HPDE6-E6E7 (cell line): Measurements from ENCODE around the gene ZNF407.
A peak's percentile ranks its signal among the peaks of the same experiment; 100 is the strongest.
"Not testable (repeated sequence)": the region's sequence is repeated elsewhere in the genome, so short reads cannot be mapped to it uniquely, and the experiment has no call there.

ENCODE experiments used
- DNase-seq: peaks from one replicate; pipeline ENCODE4 v3.0.0; 2011; ENCODE audit warnings: missing footprints; ENCODE audit errors: extremely low spot score

ZNF407 gene, protein sequence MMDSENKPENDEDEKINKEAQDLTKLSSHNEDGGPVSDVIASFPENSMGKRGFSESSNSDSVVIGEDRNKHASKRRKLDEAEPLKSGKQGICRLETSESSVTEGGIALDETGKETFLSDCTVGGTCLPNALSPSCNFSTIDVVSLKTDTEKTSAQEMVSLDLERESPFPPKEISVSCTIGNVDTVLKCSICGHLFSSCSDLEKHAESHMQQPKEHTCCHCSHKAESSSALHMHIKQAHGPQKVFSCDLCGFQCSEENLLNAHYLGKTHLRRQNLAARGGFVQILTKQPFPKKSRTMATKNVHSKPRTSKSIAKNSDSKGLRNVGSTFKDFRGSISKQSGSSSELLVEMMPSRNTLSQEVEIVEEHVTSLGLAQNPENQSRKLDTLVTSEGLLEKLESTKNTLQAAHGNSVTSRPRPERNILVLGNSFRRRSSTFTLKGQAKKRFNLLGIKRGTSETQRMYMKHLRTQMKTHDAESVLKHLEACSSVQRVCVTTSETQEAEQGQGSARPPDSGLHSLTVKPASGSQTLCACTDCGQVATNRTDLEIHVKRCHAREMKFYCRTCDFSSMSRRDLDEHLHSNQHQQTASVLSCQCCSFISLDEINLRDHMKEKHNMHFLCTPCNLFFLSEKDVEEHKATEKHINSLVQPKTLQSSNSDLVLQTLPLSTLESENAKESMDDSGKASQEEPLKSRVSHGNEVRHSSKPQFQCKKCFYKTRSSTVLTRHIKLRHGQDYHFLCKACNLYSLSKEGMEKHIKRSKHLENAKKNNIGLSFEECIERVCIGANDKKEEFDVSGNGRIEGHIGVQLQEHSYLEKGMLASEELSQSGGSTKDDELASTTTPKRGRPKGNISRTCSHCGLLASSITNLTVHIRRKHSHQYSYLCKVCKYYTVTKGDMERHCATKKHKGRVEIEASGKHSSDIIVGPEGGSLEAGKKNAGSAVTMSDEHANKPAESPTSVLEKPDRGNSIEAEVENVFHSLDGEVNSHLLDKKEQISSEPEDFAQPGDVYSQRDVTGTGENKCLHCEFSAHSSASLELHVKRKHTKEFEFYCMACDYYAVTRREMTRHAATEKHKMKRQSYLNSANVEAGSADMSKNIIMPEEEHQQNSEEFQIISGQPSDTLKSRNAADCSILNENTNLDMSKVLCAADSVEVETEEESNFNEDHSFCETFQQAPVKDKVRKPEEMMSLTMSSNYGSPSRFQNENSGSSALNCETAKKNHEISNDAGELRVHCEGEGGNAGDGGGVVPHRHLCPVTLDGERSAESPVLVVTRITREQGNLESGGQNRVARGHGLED (N-terminal part only)

GRCh38 chr18:74597662-74598349 is at the start of gene ZNF407:
ZNF407 (plus strand) TSS chr18:74597870; CDS start chr18:74631020, 33,150 bp downstream.
- DNase-seq, result peak; percentile 80

DNA sequence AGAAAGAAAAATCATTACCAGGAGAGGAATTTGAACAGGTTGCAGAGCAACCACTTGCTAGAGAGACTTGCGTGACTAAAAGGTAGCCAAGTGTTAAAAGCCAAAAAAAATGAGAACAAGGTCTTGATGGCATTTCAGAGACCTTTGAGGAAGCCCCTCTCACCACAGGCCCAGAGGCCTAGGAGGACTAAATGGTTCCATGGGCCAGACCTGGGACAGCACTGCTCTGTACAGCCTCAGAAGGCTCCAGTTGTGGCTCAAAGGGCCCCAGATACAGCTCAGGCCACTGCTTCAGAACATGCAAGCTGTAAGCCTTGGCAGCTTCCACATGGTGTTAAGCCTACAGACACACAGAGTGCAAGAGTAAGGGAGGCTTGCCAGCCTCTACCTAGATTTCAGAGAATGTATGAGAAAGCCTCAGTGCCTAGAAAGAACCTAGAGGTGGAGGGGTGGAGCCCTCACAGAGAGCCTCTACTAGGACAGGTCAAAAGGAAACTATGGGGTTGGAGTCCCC is 48.0 kb upstream of the ZNF407 start:
- no peak for DNase-seq

- DNase-seq, result no peak
Measured at GRCh38 chr18:74550886-74551285, 46.8 kb upstream of the ZNF407 start.

- no peak for DNase-seq
Measured at GRCh38 chr18:74551452-74551851, 46.2 kb upstream of the ZNF407 start.

DNA sequence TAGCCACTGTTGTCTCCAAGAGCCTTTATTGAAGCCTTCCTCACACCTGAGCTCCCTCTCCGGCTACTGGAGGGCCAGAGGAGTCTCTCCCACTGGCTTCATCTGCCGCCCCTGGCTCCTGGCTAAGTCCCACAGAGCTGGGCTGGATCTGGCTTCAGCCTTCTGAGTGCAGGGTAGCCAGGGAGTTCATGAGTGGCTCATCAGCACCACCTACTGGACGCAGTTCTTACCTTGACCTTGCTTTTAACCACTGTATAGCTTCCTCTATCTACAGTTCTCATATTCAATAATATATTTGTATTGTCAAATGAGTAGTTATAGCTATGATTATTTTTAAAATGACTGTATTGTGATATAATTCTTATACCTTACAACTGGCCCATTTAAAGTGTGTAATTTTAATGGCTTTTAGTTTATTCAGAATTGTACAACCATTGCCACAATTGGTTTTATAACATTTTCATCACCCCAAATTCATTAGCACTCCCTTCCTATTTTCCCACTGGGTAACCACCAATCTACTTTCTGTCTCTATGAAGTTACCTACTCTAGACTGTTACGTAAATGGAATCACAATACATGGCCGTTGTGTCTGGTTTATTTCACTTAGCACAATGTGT is 45.6 kb upstream of the ZNF407 start:
- DNase-seq, result peak; percentile 70

DNA sequence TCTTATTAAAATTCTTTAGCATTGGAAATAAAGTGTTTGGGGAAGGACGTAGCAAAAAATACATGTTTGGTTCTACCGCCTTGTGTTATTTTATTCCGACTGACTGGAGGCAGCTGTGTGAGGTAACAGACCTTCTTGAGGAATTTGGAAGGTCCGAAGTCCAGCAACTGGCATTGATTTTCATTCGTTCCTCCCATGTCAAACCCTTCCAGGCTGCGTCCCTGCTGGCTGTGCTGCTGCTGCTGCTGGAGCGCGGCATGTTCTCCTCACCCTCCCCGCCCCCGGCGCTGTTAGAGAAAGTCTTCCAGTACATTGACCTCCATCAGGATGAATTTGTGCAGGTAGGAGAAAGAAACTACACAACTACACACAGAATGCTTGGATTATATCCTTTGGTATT is 41.5 kb upstream of the ZNF407 start:
- no peak for DNase-seq

GRCh38 chr18:74558096-74558495 is 39.6 kb upstream of the ZNF407 start:
- no peak for DNase-seq

DNA sequence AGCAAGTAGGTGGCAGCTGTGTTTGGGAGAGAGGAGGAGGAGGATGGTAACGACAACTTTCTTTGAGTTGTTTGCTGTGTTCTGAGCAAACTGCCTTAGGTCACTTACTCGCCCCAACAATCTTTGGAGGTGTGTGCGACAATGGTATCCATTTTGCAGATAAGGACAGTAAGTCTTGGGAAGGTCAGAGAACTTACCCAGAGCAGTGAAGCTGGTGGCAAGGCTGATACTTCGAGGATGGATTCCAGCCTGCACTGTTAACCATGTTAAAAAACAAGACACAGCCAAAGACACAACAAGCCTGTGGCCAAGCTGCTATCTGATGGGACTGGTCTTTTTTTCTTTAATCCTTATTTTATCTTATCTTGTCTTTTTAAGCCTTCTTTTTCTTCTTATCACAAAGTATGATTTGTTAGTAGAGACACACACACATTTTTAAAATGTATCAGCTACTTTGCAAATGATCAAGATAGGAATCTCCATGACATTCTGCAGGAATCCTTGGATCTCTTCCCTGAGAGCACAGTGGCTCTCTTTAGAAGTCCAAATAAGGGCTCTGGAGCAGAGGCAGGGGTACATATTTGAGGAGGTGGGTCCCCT is 35.4 kb upstream of the ZNF407 start:
- DNase-seq, result no peak

DNA sequence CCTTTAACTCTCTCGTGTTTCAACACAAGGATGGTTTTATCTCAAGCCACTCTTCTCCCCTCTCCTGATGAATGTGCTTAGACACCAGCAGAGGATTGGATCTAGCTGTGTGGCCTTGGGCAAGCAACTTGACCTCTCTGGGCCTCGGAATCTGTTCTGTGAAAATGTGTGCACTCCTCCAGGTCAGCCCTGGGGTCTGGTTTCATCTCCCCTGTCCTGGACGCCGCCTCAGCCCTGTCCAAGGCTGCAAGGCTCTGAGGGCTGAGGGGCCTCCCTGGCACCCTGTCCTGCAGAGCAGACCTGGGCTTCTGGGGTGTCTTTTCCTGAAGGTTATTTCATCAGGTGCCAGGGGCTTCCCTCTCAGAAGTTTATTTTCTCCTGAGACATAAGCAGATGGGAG is 34.9 kb upstream of the ZNF407 start:
- no peak for DNase-seq

GRCh38 chr18:74563999-74564398 is 33.7 kb upstream of the ZNF407 start:
- DNase-seq, result no peak

DNA sequence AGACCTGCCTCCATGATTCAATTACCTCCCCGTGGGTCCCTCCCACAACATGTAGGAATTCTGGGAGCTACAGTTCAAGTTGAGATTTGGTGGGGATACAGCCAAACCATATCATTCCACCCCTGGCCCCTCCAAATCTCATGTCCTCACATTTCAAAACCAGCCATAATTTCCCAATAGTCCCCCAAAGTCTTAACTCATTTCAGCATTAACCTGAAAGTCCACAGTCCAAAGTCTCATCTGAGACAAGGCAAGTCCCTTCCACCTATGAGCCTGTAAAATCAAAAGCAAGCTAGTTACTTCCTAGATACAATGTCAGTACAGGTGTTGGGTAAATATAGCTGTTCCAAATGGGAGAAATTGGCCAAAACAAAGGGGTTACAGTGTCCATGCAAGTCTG is 32.5 kb upstream of the ZNF407 start:
- DNase-seq, result not testable (repeated sequence)

DNA sequence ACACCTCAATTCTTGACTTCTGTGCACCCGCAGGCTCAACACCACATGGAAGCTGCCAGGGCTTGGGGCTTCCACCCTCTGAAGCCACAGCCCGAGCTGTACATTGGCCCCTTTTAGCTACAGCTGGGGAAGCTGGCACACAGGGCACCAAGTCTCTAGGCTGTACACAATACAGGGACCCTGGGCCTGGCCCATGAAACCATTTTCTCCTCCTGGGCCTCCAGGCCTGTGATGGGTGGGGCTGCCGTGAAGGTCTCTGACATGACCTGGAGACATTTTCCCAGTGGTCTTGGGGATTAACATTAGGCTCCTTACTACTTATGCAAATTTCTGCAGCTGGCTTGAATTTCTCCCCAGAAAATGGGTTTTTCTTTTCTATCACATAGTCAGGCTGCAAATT is 31.7 kb upstream of the ZNF407 start:
- DNase-seq, result not testable (repeated sequence)

DNA sequence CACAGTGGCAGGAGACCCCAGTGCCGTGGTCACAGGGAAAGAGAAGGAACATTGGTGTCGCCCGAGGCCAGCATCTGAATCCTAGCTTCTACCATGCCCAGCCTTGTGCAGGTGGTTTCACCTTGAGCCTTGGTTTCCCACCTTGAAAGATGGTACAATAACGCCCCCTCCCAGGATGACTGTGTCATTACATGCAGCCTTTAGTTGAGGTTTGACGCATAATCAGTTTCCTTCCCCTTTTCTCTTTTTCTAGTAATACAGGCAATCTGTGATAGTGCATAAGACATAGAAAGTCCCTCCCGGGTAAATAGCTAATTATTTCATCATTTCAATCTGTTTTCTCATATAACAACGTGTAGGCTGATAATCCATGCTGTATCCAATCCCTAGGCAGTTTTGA is 29.8 kb upstream of the ZNF407 start:
- no peak for DNase-seq

DNA sequence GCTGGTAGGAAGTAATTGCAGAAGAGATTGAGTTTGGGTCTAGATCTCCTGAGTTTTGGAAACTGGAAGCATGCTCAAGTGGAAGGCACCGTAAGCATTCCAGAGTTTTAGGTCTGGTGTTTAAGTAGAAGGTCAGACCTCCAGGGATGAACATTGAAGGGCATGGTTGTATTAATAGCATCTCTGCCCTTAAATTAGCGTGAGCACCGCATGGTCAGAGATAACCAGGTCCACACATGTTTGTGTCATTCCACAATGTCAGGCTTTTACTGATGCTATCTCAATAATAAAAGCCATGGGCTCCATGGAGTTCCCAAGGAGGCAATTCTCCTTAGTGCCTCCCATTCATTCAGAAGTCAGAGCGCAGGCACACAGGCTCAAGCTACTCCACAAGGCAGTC is 28.3 kb upstream of the ZNF407 start:
- no peak for DNase-seq

- no peak for DNase-seq
Measured at GRCh38 chr18:74570266-74570665, 27.4 kb upstream of the ZNF407 start.

- DNase-seq, result no peak
Measured at GRCh38 chr18:74571895-74572680, 25.6 kb upstream of the ZNF407 start.

GRCh38 chr18:74573053-74573452 is 24.6 kb upstream of the ZNF407 start:
- no peak for DNase-seq

GRCh38 chr18:74574916-74575315 is 22.8 kb upstream of the ZNF407 start:
- no peak for DNase-seq

DNA sequence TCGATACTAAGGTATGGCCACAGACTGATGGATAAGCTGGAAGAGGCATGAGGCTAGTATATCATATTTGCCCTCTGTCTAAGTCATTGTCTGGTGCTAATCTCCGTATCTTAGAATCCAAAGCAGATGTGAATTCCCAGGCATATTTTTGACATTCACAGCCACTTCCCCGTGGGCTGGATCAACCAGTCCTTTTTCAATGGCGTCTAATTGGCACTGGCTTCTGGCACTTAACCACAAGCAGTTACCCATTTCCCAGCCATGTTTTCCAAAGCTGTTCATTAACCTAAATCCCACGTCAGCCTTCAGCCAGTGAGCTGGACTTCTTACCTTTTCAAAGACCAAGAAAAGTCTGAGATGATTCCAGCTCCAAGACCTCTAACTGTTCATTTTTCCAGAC is 20.7 kb upstream of the ZNF407 start:
- no peak for DNase-seq
